H9 (cell line): ENCODE data around the gene CWC27. TPM values are rescaled to one million over a fixed set of nuclear protein-coding genes. Genes with fewer than 3 reads are reported as not detected.
A peak's percentile ranks its signal among the peaks of the same experiment; 100 is the strongest.

Experiments
- DNase-seq: peaks from one replicate; pipeline ENCODE4 v3.0.0-alpha.2; 2017
- H2AFZ ChIP-seq: one replicate; pipeline ENCODE4 v1.6.1; 2013; ENCODE audit warnings: mild to moderate bottlenecking, low read length, control low read depth, moderate library complexity
- H2AK5ac ChIP-seq: 2 replicates; pipeline ENCODE4 v1.6.1; 2013; ENCODE audit warnings: low read length, control low read depth, mixed read lengths; ENCODE audit not compliant: insufficient read length
- H2BK120ac ChIP-seq: one replicate; pipeline ENCODE4 v1.6.1; 2013; ENCODE audit warnings: low read depth, mild to moderate bottlenecking, low read length, control low read depth, inconsistent platforms; ENCODE audit not compliant: poor library complexity, severe bottlenecking
- H2BK12ac ChIP-seq: 2 replicates; pipeline ENCODE4 v1.6.1; 2013; ENCODE audit warnings: low read length, control low read depth, mixed read lengths, low read depth; ENCODE audit not compliant: insufficient read length
- H2BK15ac ChIP-seq: 2 replicates; pipeline ENCODE4 v1.6.1; 2013; ENCODE audit warnings: low read depth, low read length, control low read depth
- H2BK20ac ChIP-seq: one replicate; pipeline ENCODE4 v1.6.1; 2013; ENCODE audit warnings: low read depth, mild to moderate bottlenecking, low read length, control low read depth, inconsistent platforms; ENCODE audit not compliant: poor library complexity, severe bottlenecking
- H2BK5ac ChIP-seq: 2 replicates; pipeline ENCODE4 v1.6.1; 2013; ENCODE audit warnings: low read length, control low read depth, mixed read lengths; ENCODE audit not compliant: insufficient read length
- H3K14ac ChIP-seq: 2 replicates; pipeline ENCODE4 v1.6.1; 2013; ENCODE audit warnings: low read length, control low read depth; ENCODE audit not compliant: insufficient read depth
- H3K18ac ChIP-seq: 2 replicates; pipeline ENCODE4 v1.6.1; 2013; ENCODE audit warnings: low read depth, mild to moderate bottlenecking, mixed read lengths, low read length, control low read depth; ENCODE audit not compliant: insufficient read length
- H3K23ac ChIP-seq: 2 replicates; pipeline ENCODE4 v1.6.1; 2013; ENCODE audit warnings: low read length, control low read depth, mixed read lengths, low read depth; ENCODE audit not compliant: insufficient read length
- H3K23me2 ChIP-seq: 2 replicates; pipeline ENCODE4 v1.6.1; 2013; ENCODE audit warnings: low read depth, mild to moderate bottlenecking, mixed read lengths, low read length, control low read depth; ENCODE audit not compliant: insufficient read length, poor library complexity, severe bottlenecking
- H3K27ac ChIP-seq: 2 replicates; pipeline ENCODE4 v1.5.1; 2013; ENCODE audit warnings: low read length, control low read depth, mixed read lengths, low read depth; ENCODE audit not compliant: insufficient read length
- H3K27me3 ChIP-seq: 2 replicates; pipeline ENCODE4 v1.6.1; 2013; ENCODE audit warnings: low read length, control low read depth, inconsistent platforms; ENCODE audit not compliant: insufficient read depth
- H3K4ac ChIP-seq: 2 replicates; pipeline ENCODE4 v1.6.1; 2013; ENCODE audit warnings: low read depth, mild to moderate bottlenecking, control low read depth, inconsistent platforms, low read length, moderate library complexity
- H3K4me1 ChIP-seq: 2 replicates; pipeline ENCODE4 v1.6.1; 2013; ENCODE audit warnings: low read length, control low read depth, inconsistent platforms; ENCODE audit not compliant: insufficient read depth
- H3K4me2 ChIP-seq: 2 replicates; pipeline ENCODE4 v1.6.1; 2013; ENCODE audit warnings: low read length, control low read depth, mixed read lengths; ENCODE audit not compliant: insufficient read length, insufficient read depth
- H3K56ac ChIP-seq: 2 replicates; pipeline ENCODE4 v1.6.1; 2013; ENCODE audit warnings: low read depth, mild to moderate bottlenecking, mixed read lengths, low read length, control low read depth; ENCODE audit not compliant: insufficient read length
- H3K79me1 ChIP-seq: 2 replicates; pipeline ENCODE4 v1.6.1; 2013; ENCODE audit warnings: low read depth, mild to moderate bottlenecking, moderate library complexity, low read length, control low read depth, inconsistent platforms; ENCODE audit not compliant: insufficient read depth, poor library complexity, severe bottlenecking
- H3K79me2 ChIP-seq: 2 replicates; pipeline ENCODE4 v1.6.1; 2013; ENCODE audit warnings: low read length, control low read depth, inconsistent platforms; ENCODE audit not compliant: insufficient read depth
- H3K9ac ChIP-seq: 2 replicates; pipeline ENCODE4 v1.6.1; 2013; ENCODE audit warnings: low read length, control low read depth, mixed read lengths; ENCODE audit not compliant: insufficient read length; ENCODE audit errors: extremely low read depth
- H3K9me3 ChIP-seq: one replicate; pipeline ENCODE4 v1.6.1; 2013; ENCODE audit warnings: low read depth, low read length, inconsistent platforms; ENCODE audit not compliant: control insufficient read depth
- H3T11ph ChIP-seq: one replicate; pipeline ENCODE4 v1.6.1; 2013; ENCODE audit warnings: mild to moderate bottlenecking, low read length, control low read depth, inconsistent platforms
- H4K20me1 ChIP-seq: one replicate; pipeline ENCODE4 v1.6.1; 2013; ENCODE audit not compliant: control insufficient read depth, insufficient read length, insufficient read depth
- H4K5ac ChIP-seq: 2 replicates; pipeline ENCODE4 v1.6.1; 2013; ENCODE audit warnings: low read depth, mild to moderate bottlenecking, mixed read lengths, low read length, control low read depth; ENCODE audit not compliant: insufficient read length
- H4K8ac ChIP-seq: replicated peaks from 2 replicates; pipeline ENCODE4 v1.6.1; 2013; ENCODE audit warnings: low read length, control low read depth, mixed read lengths, low read depth; ENCODE audit not compliant: insufficient read length
- H4K91ac ChIP-seq: 2 replicates; pipeline ENCODE4 v1.6.1; 2013; ENCODE audit warnings: low read depth, mild to moderate bottlenecking, moderate library complexity, mixed read lengths, low read length, control low read depth; ENCODE audit not compliant: insufficient read length
- H3K27ac Mint-ChIP-seq, 3 experiments: 2 replicates in 2 of 3; 3 replicates in 1 of 3; pipeline ENCODE4 v1.8.0; 2020 to 2021; ENCODE audit warnings: mixed read lengths in 3 of 3, mild to moderate bottlenecking in 1 of 3, moderate library complexity in 1 of 3
- H3K27me3 Mint-ChIP-seq: 2 replicates; pipeline ENCODE4 v1.8.0; 2021; ENCODE audit warnings: low read depth, mild to moderate bottlenecking, moderate library complexity, mixed read lengths
- H3K36me3 Mint-ChIP-seq, 3 experiments: 2 replicates in 2 of 3; 3 replicates in 1 of 3; pipeline ENCODE4 v1.8.0; 2020 to 2021; ENCODE audit warnings: low read depth in 3 of 3, mixed read lengths in 3 of 3; ENCODE audit not compliant: insufficient read depth in 1 of 3
- H3K4me1 Mint-ChIP-seq, 2 experiments: 2 replicates each; pipeline ENCODE4 v1.8.0; 2020; ENCODE audit warnings: mixed read lengths in 2 of 2
- H3K4me3 Mint-ChIP-seq, 2 experiments: 2 replicates in 1 of 2; 3 replicates in 1 of 2; pipeline ENCODE4 v1.8.0; 2020 to 2021; ENCODE audit warnings: mild to moderate bottlenecking in 2 of 2, mixed read lengths in 2 of 2, moderate library complexity in 1 of 2
- H3K9me3 Mint-ChIP-seq, 2 experiments: 2 replicates in 1 of 2; 3 replicates in 1 of 2; pipeline ENCODE4 v1.8.0; 2020; ENCODE audit warnings: mild to moderate bottlenecking in 2 of 2, mixed read lengths in 2 of 2, moderate library complexity in 1 of 2
- WGBS: extraction: QIAGEN DNeasy Blood & Tissue Kit; methylation state at CpG from one replicate; pipeline ENCODE4 v1.1.7; 2013; ENCODE audit warnings: missing lambda C conversion rate, low lambda C conversion rate, mixed read lengths; ENCODE audit not compliant: insufficient read length; ENCODE audit errors: extremely low coverage; 5-methylcytosine and 5-hydroxymethylcytosine counted together
- total RNA-seq: library from RNA; stranded (reverse); gene quantifications from 2 replicates; pipeline ENCODE4 v1.2.1, GENCODE V29; 2021
- TF ChIP-seq, protein P1 (sequence below): fragments of 200-600 bp; sonication (generic); conservative IDR thresholded peaks from 3 replicates; pipeline ENCODE4 v1.8.0; 2021; ENCODE audit warnings: antibody characterized with exemption, mild to moderate bottlenecking

Gene CWC27
- total RNA-seq, 1 experiment from 2014 or later, result 41.9 TPM

DNA sequence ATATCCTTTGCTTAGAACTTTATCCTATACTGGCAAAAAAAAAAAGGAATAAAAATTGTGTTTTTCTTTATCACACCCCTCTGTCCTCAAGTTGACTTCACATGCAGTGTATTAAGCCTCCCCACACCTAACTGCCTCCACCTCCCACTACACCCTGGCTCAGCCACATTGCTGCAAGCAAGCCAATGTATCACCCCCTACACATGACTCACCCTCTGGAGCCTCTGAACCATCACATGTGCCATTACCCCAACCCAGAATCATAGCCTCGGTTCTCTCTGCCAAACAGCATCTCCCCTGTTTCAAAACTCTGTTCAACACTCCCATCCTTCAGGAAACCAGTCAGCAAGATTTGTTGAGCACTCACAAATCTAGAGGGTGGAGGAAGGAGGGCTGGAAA lies 209.0 kb downstream of the CWC27 start:
- TF ChIP-seq, protein P1, sequence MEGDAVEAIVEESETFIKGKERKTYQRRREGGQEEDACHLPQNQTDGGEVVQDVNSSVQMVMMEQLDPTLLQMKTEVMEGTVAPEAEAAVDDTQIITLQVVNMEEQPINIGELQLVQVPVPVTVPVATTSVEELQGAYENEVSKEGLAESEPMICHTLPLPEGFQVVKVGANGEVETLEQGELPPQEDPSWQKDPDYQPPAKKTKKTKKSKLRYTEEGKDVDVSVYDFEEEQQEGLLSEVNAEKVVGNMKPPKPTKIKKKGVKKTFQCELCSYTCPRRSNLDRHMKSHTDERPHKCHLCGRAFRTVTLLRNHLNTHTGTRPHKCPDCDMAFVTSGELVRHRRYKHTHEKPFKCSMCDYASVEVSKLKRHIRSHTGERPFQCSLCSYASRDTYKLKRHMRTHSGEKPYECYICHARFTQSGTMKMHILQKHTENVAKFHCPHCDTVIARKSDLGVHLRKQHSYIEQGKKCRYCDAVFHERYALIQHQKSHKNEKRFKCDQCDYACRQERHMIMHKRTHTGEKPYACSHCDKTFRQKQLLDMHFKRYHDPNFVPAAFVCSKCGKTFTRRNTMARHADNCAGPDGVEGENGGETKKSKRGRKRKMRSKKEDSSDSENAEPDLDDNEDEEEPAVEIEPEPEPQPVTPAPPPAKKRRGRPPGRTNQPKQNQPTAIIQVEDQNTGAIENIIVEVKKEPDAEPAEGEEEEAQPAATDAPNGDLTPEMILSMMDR, result no peak
- no peaks in the 10 kb centered on the region for H3K9me3 Mint-ChIP-seq
- Histone ChIP-seq H3K9ac (no peak overlapping the region), H2BK120ac (no peak overlapping the region), H3K18ac (no peak overlapping the region), H4K5ac (no peak overlapping the region), H4K91ac (no peak overlapping the region), H2AK5ac (no peak overlapping the region), H3K27ac (no peak overlapping the region), H4K8ac (no peak overlapping the region), H2AFZ (no peak overlapping the region), H3K56ac (no peak overlapping the region), H2BK5ac (no peak overlapping the region), H2BK12ac (no peak overlapping the region), H3K4me1 (no peaks in the 10 kb centered on the region), H3T11ph (no peak overlapping the region), H2BK20ac (no peak overlapping the region), H3K23me2 (no peaks in the 10 kb centered on the region), H3K14ac (no peak overlapping the region), H3K79me1 (no peaks in the 10 kb centered on the region), H3K27me3 (no peaks in the 10 kb centered on the region), H3K79me2 (no peaks in the 10 kb centered on the region), H3K23ac (no peak overlapping the region), H3K4ac (no peak overlapping the region), H4K20me1 (no peaks in the 10 kb centered on the region), H3K9me3 (no peaks in the 10 kb centered on the region), H2BK15ac (no peak overlapping the region), H3K4me2 (no peak overlapping the region)
- H3K27ac Mint-ChIP-seq, result peak overlapping the region in 2 of 3 experiments; percentile 2 to 89; a peak in 2 of 7 replicates
- H3K4me3 Mint-ChIP-seq, result no peak overlapping the region
- no peak for DNase-seq
- no peaks in the 10 kb centered on the region for H3K27me3 Mint-ChIP-seq
- WGBS, result no CpG with 5 or more reads among the region's 1 CpG
- peaks cover 5 to 13% (median 10%) of the 10 kb centered on the region in 3 experiments; a peak in 6 of 7 replicates for H3K36me3 Mint-ChIP-seq
- H3K4me1 Mint-ChIP-seq, result no peaks in the 10 kb centered on the region; a peak in 1 of 4 replicates
